ENCODE results near the gene SETD3. TPM values are rescaled to one million over a fixed set of nuclear protein-coding genes. Genes with fewer than 3 reads are reported as not detected.

Gene SETD3
- total RNA-seq, 6 experiments from 2014 or later: 24.7 to 42.0 (median 28.8) TPM

DNA sequence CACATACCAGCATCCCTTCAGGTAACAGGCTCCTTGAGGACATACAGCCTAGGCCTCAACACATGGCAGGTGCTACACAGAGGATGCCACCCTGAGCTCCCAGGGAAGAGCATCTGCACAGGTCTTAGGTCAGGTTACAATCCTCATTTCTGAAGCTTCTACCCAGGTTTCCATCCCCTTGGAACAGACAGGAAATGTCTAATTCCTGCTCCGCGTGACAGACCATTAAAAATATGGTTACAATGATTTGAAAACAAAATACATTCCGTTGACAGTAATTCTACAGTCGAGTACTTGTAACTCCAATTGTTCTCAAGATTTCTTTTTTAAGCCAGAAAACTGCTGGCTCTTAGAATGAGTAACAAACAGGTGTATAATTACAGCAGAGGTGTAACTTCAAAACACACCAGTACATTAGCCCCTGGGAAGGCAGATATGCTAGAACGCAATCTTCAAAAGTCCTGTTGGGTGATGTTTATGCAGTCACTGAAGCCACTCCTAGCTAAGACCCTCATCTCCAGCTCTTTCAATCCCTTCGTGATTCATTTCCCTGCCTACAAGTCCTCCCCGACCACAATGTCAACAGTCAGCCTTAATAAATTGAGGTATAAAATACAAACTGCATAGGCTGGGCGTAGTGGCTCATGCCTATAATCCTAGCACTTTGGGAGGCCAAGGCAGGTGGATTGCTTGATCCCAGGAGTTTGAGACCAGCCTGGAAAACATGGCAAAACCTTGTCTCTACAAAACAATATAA, 11.6 kb downstream of the SETD3 start:
- Histone ChIP-seq H3K4me1 (peaks cover 0 to 10% (median 4%) of the 10 kb centered on the region in 4 donors), H3K27me3 (no peaks in the 10 kb centered on the region), H3K36me3 (peaks cover 0 to 18% (median 1%) of the 10 kb centered on the region in 4 donors), H3K4me3 (no peak overlapping the region), H3K27ac (no peak overlapping the region), H3K9me3 (no peaks in the 10 kb centered on the region)
- DNase-seq (no peak), ATAC-seq (peak in 1 of 4 donors; percentile 19)
- TF ChIP-seq, protein P1, sequence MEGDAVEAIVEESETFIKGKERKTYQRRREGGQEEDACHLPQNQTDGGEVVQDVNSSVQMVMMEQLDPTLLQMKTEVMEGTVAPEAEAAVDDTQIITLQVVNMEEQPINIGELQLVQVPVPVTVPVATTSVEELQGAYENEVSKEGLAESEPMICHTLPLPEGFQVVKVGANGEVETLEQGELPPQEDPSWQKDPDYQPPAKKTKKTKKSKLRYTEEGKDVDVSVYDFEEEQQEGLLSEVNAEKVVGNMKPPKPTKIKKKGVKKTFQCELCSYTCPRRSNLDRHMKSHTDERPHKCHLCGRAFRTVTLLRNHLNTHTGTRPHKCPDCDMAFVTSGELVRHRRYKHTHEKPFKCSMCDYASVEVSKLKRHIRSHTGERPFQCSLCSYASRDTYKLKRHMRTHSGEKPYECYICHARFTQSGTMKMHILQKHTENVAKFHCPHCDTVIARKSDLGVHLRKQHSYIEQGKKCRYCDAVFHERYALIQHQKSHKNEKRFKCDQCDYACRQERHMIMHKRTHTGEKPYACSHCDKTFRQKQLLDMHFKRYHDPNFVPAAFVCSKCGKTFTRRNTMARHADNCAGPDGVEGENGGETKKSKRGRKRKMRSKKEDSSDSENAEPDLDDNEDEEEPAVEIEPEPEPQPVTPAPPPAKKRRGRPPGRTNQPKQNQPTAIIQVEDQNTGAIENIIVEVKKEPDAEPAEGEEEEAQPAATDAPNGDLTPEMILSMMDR (IDR thresholded peaks at IDR 0.05): no peak
- no peak for TF ChIP-seq POLR2A (IDR thresholded peaks at IDR 0.05)
- 73% methylated on average over 8 of the region's 8 CpGs for WGBS (ENCODE audit: insufficient coverage, low coverage, low lambda C conversion rate, missing lambda C conversion rate)
- intact Hi-C loops (cut with DNase I): no loop called here

DNA sequence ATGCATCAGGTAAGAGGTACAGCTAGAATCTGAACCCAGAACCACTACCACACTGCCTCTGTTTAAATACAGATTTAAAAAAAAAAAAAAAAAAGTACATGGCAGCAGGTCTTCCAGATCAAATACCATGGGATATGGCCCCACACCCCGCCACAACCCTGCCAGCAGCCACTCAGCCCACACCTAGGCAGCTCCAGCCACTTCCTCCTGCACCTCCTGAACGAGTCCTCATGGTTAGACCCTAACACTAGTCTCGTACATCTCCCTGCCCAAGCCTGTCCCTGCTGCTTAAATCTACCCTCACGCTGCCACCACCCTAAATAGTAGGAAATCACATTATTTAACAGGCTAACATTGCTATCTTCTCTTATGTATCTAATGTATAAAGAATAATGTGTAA, 12.6 kb downstream of the SETD3 start:
- intact Hi-C loops (cut with DNase I): no loop called here
- H3K27ac ChIP-seq: no peak overlapping the region
- H3K4me1 ChIP-seq: peaks cover 0 to 10% (median 4%) of the 10 kb centered on the region in 4 donors
- H3K4me3 ChIP-seq: no peak overlapping the region
- WGBS (ENCODE audit: insufficient coverage, low coverage, low lambda C conversion rate, missing lambda C conversion rate): 81% methylated on average over 4 of the region's 4 CpGs
- TF ChIP-seq, protein P1 (IDR thresholded peaks at IDR 0.05): no peak
- no peak for TF ChIP-seq POLR2A (IDR thresholded peaks at IDR 0.05)
- no peak for DNase-seq
- H3K9me3 ChIP-seq: no peaks in the 10 kb centered on the region
- ATAC-seq: no peak
- peaks cover 0 to 18% (median 1%) of the 10 kb centered on the region in 4 donors for H3K36me3 ChIP-seq
- no peaks in the 10 kb centered on the region for H3K27me3 ChIP-seq

DNA sequence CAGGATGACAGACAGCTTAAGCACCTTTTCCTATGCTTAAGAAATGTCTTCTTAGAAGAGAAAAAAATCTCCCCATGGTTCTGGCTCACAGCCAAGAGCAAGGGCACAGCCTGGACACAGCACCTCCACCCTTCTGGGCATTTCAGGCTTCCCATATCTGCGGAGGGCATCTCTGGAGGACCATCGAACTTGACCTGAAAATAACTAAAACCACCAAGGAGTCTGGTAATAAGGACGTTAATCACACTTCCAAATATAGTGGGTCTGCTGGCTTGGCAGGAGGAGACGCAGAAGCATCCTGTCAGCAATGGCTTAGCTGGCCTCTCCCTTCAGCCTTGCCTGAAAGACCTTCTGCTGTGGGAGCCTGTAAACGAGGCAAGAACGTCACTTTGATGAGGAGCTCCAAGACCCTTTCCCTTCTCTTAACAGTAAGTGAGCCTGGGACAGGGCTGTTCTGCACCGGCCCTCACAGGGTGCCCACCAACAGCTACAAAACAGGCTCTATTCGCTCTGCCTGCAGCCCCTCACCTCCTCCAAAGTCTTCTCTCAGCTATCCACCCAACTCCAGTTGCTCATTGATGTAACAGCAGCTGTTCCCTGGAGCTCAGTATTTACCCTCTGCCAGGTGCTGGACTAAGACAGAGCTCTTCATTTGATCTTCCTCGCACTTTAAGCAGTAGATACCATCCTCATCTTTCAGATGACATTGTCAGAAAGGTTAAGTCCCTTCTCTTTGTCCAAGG, 13.2 kb downstream of the SETD3 start:
- ATAC-seq (peak in 1 of 4 donors; percentile 28), DNase-seq (no peak)
- 70% methylated on average over 5 of the region's 9 CpGs for WGBS (ENCODE audit: insufficient coverage, low coverage, low lambda C conversion rate, missing lambda C conversion rate)
- Histone ChIP-seq H3K36me3 (peaks cover 0 to 21% (median 2%) of the 10 kb centered on the region in 4 donors), H3K4me1 (peaks cover 0 to 10% (median 4%) of the 10 kb centered on the region in 4 donors), H3K9me3 (no peaks in the 10 kb centered on the region), H3K27ac (no peak overlapping the region), H3K27me3 (no peaks in the 10 kb centered on the region), H3K4me3 (no peak overlapping the region)
- TF ChIP-seq POLR2A (IDR thresholded peaks at IDR 0.05): no peak
- TF ChIP-seq, protein P1 (IDR thresholded peaks at IDR 0.05): no peak
- intact Hi-C loops (cut with DNase I): no loop called here

DNA sequence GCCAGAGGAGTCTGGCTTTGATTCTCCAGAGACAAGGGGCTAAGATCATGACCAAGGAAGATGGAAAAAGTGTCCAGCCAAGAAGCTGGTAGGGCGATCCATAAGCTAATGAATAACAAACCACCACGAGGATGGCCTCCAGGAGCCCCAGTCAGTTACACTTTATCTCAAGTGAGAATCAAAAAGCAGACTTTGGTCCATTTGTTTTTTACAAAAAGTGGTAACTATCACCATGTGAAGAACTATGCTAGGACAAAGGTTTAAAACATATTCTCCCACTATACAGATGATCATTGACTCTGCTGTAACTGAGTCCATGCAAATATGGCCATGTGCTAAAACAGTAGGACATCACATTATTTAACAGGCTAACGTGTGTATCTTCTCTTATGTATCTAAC, 13.9 kb downstream of the SETD3 start:
- H3K27ac ChIP-seq: no peak overlapping the region
- H3K27me3 ChIP-seq: no peaks in the 10 kb centered on the region
- WGBS (ENCODE audit: insufficient coverage, low coverage, low lambda C conversion rate, missing lambda C conversion rate): 58% methylated on average over 3 of the region's 3 CpGs
- no peak overlapping the region for H3K4me3 ChIP-seq
- TF ChIP-seq, protein P1 (IDR thresholded peaks at IDR 0.05): no peak
- no peak for TF ChIP-seq POLR2A (IDR thresholded peaks at IDR 0.05)
- peaks cover 0 to 25% (median 5%) of the 10 kb centered on the region in 4 donors for H3K36me3 ChIP-seq
- H3K9me3 ChIP-seq: no peaks in the 10 kb centered on the region
- DNase-seq (no peak), ATAC-seq (no peak)
- intact Hi-C loops (cut with DNase I): no loop called here
- peaks cover 0 to 15% (median 7%) of the 10 kb centered on the region in 4 donors for H3K4me1 ChIP-seq

Measured in right lobe of liver (tissue), 6 donors.